Right hindlimb (tissue), 1 donor: ENCODE measurements around the gene PROSER3.
A peak's percentile ranks its signal among the peaks of the same experiment; 100 is the strongest.
"Not testable (repeated sequence)": the region's sequence is repeated elsewhere in the genome, so short reads cannot be mapped to it uniquely, and the experiment has no call there.

Source experiments
- DNase-seq: peaks from one replicate; pipeline ENCODE4 v3.0.0-alpha.2; 2018

The PROSER3 gene

DNA sequence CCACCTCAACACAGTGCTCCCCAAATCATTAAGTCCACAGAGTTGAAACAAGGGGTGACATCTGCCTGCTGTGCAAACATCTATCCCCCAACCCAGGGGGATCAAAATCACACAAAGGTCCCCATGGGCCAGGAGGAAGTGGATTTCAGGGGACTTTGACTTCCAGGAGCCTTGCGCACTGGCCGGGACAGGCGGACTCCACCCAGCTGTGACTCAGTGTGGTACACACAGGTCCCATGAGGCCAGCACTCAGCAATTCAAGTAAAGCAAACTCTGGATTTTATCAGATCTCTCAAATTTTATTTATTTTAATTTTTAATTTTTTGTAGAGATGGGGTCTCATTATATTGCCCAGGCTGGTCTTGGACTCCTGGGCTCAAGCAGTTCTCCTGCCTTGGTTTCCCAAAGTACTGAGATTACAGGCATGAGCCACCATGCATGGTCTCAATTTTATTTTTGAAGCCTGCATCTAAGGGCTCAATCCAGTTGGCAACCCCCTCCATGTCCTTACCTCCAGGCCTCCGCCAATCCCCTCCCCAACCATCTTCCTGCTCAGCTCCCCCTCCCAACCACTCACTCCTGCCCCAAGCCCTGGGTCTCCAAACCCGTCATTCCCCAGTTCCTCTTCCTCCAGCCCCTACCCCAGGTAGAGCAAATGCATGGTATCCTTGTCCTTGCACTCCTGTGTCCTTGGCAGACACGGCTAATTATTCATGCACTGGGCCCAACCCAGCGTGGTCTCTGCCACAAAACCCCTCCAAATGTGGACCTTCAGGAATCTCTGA, 35.6 kb downstream of the PROSER3 start:
- DNase-seq = no peak

DNA sequence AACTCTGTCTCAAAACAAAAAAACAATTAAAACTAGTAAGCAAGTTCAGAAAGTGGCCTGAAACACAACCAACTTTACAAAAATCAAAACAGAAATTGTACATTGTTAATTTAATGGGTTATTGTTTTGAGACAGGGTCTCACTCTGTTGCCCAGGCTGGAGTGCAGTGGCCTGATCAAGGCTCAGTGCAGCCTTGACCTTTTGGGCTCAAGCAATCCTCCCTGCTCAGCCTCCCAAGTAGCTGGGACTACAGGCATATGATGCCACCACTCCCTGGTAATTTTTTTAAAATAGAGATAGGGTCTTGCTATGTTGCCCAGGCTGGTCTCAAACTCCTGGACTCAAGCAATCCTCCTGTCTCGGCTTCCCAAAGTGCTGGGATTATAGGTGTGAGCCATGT, 37.6 kb downstream of the PROSER3 start:
- DNase-seq = not testable (repeated sequence)

DNA sequence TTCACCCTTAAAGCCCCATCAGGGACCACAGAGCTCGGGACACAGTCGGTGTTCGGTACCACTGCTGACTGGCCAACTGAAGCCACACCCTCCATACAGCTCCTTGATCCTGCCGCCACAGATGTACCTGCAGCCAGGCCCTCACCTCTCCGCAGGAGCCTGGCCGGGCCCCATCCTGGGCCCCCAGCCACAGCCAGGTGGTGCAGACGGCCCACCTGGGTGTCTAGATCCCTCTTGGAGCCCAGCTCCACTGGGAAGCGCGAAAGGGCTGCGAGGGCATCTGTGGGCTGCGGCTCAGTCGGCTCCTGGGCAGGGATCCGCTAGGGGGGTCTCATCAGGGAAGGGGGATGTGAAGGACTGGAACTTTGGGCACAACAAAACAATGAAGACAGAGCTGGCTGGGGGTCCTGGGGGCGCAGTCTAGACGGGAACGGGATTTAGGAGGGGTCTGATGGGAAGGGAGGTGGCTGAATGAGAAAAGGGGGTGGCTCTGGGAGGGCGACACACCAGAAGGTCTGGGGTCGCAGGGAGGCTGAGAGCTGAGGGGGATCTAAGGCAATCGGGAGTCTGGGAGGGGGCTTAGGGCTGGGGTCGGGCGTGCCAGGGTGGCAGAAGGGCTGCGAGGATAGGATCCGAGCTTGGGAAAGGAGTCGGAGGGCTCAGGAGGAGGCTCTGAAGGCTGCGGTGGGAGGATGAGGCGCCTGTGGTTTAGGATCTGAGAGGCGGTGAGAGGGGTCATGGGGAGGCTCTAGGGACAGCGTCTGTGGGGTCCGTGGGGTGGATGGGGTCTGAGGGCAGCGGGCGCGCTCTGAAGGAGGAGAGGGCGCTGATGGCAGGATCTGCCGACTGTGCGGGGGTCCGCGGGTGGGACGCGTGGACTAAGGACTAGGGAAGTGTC, 38.9 kb downstream of the PROSER3 start:
- no peak for DNase-seq

DNA sequence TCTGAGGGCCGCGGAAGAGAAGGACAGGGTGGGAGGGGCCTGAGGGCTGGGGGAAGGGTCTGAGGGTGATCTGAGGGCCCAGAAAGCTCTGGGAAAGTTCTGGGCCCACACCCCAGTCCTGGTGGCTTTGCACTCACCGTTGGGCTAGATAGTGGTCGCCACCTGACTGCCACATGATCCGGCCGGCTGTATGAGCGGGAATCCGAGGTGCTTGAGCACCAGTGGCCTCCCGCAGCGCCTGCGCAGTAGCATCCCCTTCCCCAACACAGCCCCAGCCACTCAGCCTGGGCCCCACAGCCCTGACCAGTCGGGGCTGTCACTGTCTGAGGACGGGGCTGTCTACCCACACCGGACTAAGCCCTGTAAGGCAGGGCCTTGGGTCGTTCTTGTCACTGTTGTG, 39.7 kb downstream of the PROSER3 start:
- no peak for DNase-seq

- no peak for DNase-seq
Measured at GRCh38 chr19:35801828-35802227, 43.9 kb downstream of the PROSER3 start.

DNA sequence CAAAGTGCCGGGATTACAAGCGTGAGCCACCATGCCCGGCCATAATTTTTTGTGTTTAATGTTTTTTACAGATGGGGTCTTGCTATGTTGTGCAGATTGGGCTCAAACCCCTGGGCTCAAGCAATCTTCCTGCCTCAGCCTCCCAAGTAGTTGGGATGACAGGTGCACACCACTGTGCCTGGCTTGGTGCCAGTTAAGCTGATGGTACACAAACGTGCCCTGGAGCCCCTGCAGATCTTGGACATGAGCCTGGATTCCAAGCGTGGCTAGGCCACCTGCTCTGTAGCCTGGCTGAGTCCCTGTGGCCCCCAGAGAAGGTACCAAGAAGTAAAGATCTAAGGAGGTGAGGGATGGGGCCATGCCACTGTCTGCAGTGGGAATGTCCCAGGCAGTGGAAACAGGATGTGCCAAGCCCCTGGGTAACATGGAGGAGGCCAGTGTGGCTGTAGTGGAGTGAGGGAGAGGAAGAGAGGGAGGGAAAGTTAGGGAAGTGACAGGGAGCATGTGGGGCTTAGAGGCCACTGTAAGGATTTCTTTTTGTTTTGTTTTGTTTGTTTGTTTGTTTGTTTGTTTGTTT, 47.6 kb downstream of the PROSER3 start:
- DNase-seq = peak; percentile 31

DNA sequence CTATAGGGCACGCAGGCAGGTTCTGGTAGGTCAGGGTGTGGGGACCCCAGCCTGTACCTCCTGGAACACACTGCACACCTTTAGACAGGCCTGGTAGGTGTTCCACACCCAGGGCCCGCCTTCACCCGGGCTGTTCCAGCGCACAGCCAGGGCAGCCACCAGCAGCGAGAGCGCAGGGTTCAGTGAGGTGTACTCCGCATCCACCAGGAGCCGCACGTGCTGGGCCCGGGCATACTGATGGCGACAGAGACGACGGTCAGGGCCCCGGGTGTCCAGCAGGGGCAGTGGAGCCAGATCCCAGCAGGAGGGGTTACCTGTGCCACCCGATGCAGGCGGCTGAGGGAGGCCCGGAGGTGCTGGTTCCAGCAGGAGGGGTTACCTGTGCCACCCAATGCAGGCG, 48.6 kb downstream of the PROSER3 start:
- no peak for DNase-seq

- no peak for DNase-seq
Measured at GRCh38 chr19:35807633-35808032, 49.7 kb downstream of the PROSER3 start.

GRCh38 chr19:35811317-35812219, 53.6 kb downstream of the PROSER3 start:
- DNase-seq = no peak

DNA sequence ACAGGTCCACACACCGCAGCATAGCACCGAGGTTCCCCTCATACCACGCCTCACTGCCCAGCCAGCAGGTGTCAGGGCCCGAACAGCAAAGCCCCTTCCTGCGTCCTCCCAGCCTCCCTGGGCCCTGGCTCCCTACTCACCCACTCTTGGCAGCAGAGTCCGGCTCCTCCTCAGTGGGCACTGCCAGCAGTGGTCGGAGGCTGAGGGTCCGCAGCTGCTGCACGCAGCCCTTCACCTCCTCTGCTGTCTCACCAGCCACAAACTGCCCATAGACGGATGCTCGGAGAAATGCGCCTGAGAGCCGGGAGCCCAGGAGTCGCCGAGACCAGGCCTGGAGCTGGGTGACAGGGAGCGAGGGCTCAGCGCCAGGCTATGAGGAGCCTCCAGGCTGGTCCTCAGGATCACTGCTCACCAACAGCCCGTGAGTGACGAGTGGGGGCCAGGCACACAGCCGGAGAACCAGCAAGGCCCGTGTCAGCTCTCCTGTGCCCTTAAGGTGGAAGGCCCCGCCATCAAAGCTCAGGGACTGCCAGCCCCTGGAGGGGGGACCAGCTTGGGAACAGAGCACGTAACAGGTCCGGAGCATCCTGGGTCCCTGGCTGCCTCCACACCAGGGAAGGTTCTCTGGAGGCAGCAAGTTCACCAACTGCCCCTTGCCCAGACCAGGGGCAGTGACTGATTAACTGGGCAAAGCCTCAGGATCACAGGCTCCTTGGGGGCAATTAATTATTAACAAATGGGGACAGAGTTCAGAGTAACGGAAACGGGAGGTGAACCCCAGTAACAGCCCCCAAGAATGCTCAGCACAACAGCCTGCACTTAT, 54.5 kb downstream of the PROSER3 start, which contains the start of gene PRODH2:
Gene PRODH2 (minus strand): TSS at position 626 of the 823 bp plus-strand sequence. CDS start 40 bp downstream, at position 586.
- no peak for DNase-seq

DNA sequence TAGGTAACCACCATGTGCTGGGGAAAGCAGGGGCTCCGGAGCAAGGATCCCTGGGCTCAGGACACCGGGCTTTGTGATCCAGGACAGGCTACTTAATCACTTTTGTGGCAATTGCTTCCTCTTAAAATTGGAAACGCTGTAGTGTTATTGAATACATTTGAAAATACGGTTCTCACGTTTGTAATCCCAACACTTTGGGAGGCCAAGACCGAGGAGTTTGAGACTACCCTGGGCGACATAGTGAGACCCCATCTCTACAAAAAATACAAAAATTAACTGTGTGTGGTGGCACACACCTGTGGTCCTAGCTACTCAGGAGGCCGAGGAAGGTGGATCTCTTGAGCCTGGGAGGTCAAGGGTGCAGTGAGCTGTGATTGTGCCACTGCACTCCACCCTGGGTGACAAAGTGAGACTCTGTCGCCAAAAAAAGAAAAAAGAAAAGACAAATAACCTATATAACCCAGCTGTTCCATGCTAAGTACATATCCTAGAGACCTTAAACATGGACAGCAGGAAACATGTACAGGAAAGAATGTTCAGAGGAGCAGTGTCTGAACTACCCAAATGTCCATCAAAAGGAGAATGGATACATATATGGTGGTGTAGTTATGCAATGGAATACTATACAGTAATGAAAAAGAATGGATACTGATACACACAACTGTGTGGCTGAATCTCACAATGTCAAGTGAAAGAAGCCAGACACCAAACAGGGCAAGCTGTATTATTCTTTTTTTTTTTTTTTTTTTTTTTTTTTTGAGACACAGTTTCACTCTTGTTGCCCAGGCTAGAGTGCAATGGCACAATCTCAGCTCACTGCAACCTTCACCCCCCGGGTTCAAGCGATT, 55.3 kb downstream of the PROSER3 start:
- no peak for DNase-seq

GRCh38 chr19:35816262-35816661, 58.3 kb downstream of the PROSER3 start:
- no peak for DNase-seq

DNA sequence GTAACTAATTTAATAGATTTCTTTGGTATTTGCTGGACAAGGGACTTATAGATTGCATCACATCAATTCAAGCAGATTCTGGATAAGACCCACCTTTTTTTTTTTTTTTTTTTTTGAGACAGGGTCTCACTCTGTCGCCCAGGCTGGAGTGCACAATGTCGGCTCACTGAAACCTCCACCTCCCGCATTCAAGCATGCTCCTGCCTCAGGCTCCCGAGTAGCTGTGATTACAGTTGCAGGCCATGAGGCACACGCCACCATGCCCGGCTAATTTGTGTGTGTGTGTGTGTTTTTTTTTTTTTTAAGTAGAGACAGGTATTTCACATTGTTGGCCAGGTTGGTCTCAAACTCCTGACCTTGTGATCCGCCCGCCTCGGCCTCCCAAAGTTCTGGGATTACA, 58.9 kb downstream of the PROSER3 start:
- DNase-seq = no peak

GRCh38 chr19:35818445-35818844, 60.5 kb downstream of the PROSER3 start:
- no peak for DNase-seq
